Measurements from ENCODE around the gene PRG3. TPM values are rescaled to one million over a fixed set of nuclear protein-coding genes. Genes with fewer than 3 reads are reported as not detected.

Gene PRG3
- total and polyA plus RNA-seq, 2 experiments from 2014 or later: not detected

- H3F3A ChIP-seq (ENCODE audit: insufficient read depth): peaks cover 16% of the 10 kb centered on the region
- no peak overlapping the region for H3K4me3 ChIP-seq
- H3K36me3 ChIP-seq (ENCODE audit: low read depth): no peaks in the 10 kb centered on the region
- TF ChIP-seq EZH2phosphoT487 (IDR thresholded peaks at IDR 0.05; ENCODE audit: insufficient read depth, low read depth) (no peak), EZH2 (IDR thresholded peaks at IDR 0.05; ENCODE audit: insufficient read depth, poor library complexity, severe bottlenecking) (no peak)
- no peaks in the 10 kb centered on the region for H3K9me2 ChIP-seq (ENCODE audit: insufficient read depth)
- H3K27ac ChIP-seq: no peak overlapping the region
- no peak for DNase-seq
- H3K27me3 ChIP-seq (replicated peaks; ENCODE audit: insufficient read depth): no peaks in the 10 kb centered on the region
- WGBS, 2 experiments (ENCODE audit: low coverage in 1 of 2, low lambda C conversion rate in 2 of 2, missing lambda C conversion rate in 2 of 2): 86 to 90% methylated on average over 4 of the region's 4 CpGs
- H3K4me1 ChIP-seq (ENCODE audit: insufficient read depth): peaks cover 11% of the 10 kb centered on the region
- in situ Hi-C loops (cut with MboI): no loop called here
- no peak overlapping the region for H3K9ac ChIP-seq
- H3K4me2 ChIP-seq (ENCODE audit: unreplicated experiment): no peak overlapping the region
- H3K79me2 ChIP-seq (ENCODE audit: insufficient read depth): no peaks in the 10 kb centered on the region
- H2AFZ ChIP-seq: no peak overlapping the region
- H3K9me3 ChIP-seq (ENCODE audit: low read depth): no peaks in the 10 kb centered on the region
- H4K20me1 ChIP-seq (ENCODE audit: insufficient read depth): no peaks in the 10 kb centered on the region
Observed at GRCh38 chr11:57353852-57354251, 27.1 kb downstream of the PRG3 start.

- Histone ChIP-seq H3K9me2 (ENCODE audit: insufficient read depth) (no peaks in the 10 kb centered on the region), H3K4me1 (ENCODE audit: insufficient read depth) (peaks cover 11% of the 10 kb centered on the region), H3K4me3 (no peak overlapping the region), H3K4me2 (ENCODE audit: unreplicated experiment) (no peak overlapping the region), H3K9me3 (ENCODE audit: low read depth) (no peaks in the 10 kb centered on the region), H3F3A (ENCODE audit: insufficient read depth) (peaks cover 14% of the 10 kb centered on the region), H4K20me1 (ENCODE audit: insufficient read depth) (no peaks in the 10 kb centered on the region), H3K9ac (no peak overlapping the region), H3K36me3 (ENCODE audit: low read depth) (no peaks in the 10 kb centered on the region), H3K27me3 (replicated peaks; ENCODE audit: insufficient read depth) (no peaks in the 10 kb centered on the region), H2AFZ (no peak overlapping the region), H3K27ac (no peak overlapping the region), H3K79me2 (ENCODE audit: insufficient read depth) (no peaks in the 10 kb centered on the region)
- TF ChIP-seq EZH2phosphoT487 (IDR thresholded peaks at IDR 0.05; ENCODE audit: insufficient read depth, low read depth) (no peak), EZH2 (IDR thresholded peaks at IDR 0.05; ENCODE audit: insufficient read depth, poor library complexity, severe bottlenecking) (no peak)
- 14 to 17% methylated on average over 4 of the region's 4 CpGs for WGBS, 2 experiments (ENCODE audit: low coverage in 1 of 2, low lambda C conversion rate in 2 of 2, missing lambda C conversion rate in 2 of 2)
- in situ Hi-C loops (cut with MboI): no loop called here
- DNase-seq: no peak
Observed at GRCh38 chr11:57353446-57353845, 27.5 kb downstream of the PRG3 start.

GRCh38 chr11:57353036-57353435, 27.9 kb downstream of the PRG3 start:
- Histone ChIP-seq H3K9me2 (ENCODE audit: insufficient read depth) (no peaks in the 10 kb centered on the region), H3K4me1 (ENCODE audit: insufficient read depth) (peaks cover 7% of the 10 kb centered on the region), H3K4me3 (no peak overlapping the region), H3K27me3 (replicated peaks; ENCODE audit: insufficient read depth) (no peaks in the 10 kb centered on the region), H3K79me2 (ENCODE audit: insufficient read depth) (no peaks in the 10 kb centered on the region), H4K20me1 (ENCODE audit: insufficient read depth) (no peaks in the 10 kb centered on the region), H3K9me3 (ENCODE audit: low read depth) (no peaks in the 10 kb centered on the region), H3K36me3 (ENCODE audit: low read depth) (no peaks in the 10 kb centered on the region), H3K4me2 (ENCODE audit: unreplicated experiment) (no peak overlapping the region), H3K27ac (no peak overlapping the region), H3F3A (ENCODE audit: insufficient read depth) (peaks cover 10% of the 10 kb centered on the region), H3K9ac (no peak overlapping the region), H2AFZ (no peak overlapping the region)
- no peak for TF ChIP-seq EZH2phosphoT487 (IDR thresholded peaks at IDR 0.05; ENCODE audit: insufficient read depth, low read depth)
- TF ChIP-seq EZH2 (IDR thresholded peaks at IDR 0.05; ENCODE audit: insufficient read depth, poor library complexity, severe bottlenecking): no peak
- WGBS, 2 experiments (ENCODE audit: low coverage in 1 of 2, low lambda C conversion rate in 2 of 2, missing lambda C conversion rate in 2 of 2): 29 to 39% methylated on average over 5 of the region's 5 CpGs
- no peak for DNase-seq
- in situ Hi-C loops (cut with MboI): no loop called here

- no peaks in the 10 kb centered on the region for H3K79me2 ChIP-seq (ENCODE audit: insufficient read depth)
- no peak overlapping the region for H3K9ac ChIP-seq
- no peak overlapping the region for H3K4me2 ChIP-seq (ENCODE audit: unreplicated experiment)
- no peaks in the 10 kb centered on the region for H3K9me3 ChIP-seq (ENCODE audit: low read depth)
- no peak for TF ChIP-seq EZH2 (IDR thresholded peaks at IDR 0.05; ENCODE audit: insufficient read depth, poor library complexity, severe bottlenecking)
- TF ChIP-seq EZH2phosphoT487 (IDR thresholded peaks at IDR 0.05; ENCODE audit: insufficient read depth, low read depth): no peak
- no peak overlapping the region for H3K4me3 ChIP-seq
- H3K4me1 ChIP-seq (ENCODE audit: insufficient read depth): no peaks in the 10 kb centered on the region
- no peak overlapping the region for H2AFZ ChIP-seq
- WGBS, 2 experiments (ENCODE audit: low coverage in 1 of 2, low lambda C conversion rate in 2 of 2, missing lambda C conversion rate in 2 of 2): 30 to 36% methylated on average over 28 to 31 of the region's 31 CpGs
- no peaks in the 10 kb centered on the region for H3K36me3 ChIP-seq (ENCODE audit: low read depth)
- H3F3A ChIP-seq (ENCODE audit: insufficient read depth): no peaks in the 10 kb centered on the region
- no peaks in the 10 kb centered on the region for H4K20me1 ChIP-seq (ENCODE audit: insufficient read depth)
- DNase-seq: peak; percentile 55
- no peaks in the 10 kb centered on the region for H3K27me3 ChIP-seq (replicated peaks; ENCODE audit: insufficient read depth)
- H3K27ac ChIP-seq: no peak overlapping the region
- in situ Hi-C loops (cut with MboI): no loop called here
- H3K9me2 ChIP-seq (ENCODE audit: insufficient read depth): no peaks in the 10 kb centered on the region
Observed at GRCh38 chr11:57349491-57350274, 31.3 kb downstream of the PRG3 start.
